GM21360 (cell line): Measurements from ENCODE around the gene ASCL2.

Experiments used
- ATAC-seq: cut with Tn5 transposase; IDR thresholded peaks from one replicate; pipeline ENCODE4 v1.9.1; 2021; ENCODE audit warnings: mild to moderate bottlenecking, moderate library complexity; ENCODE audit not compliant: unreplicated experiment

The ASCL2 gene

GRCh38 chr11:2270322-2271076 lies at the start of gene ASCL2:
TSS of gene ASCL2 (minus strand) at chr11:2270588. CDS start at chr11:2270332, 256 bp downstream.
- ATAC-seq = no peak

GRCh38 chr11:2319791-2320472 lies 49.5 kb upstream of the ASCL2 start:
- no peak for ATAC-seq

GRCh38 chr11:2318707-2319106 lies 48.3 kb upstream of the ASCL2 start:
- no peak for ATAC-seq

GRCh38 chr11:2318123-2318522 lies 47.7 kb upstream of the ASCL2 start:
- no peak for ATAC-seq

GRCh38 chr11:2317354-2318050 lies 47.1 kb upstream of the ASCL2 start:
- no peak for ATAC-seq

- no peak for ATAC-seq
Measured at GRCh38 chr11:2316963-2317244, 46.5 kb upstream of the ASCL2 start.

- no peak for ATAC-seq
Measured at GRCh38 chr11:2316169-2316962, 46.0 kb upstream of the ASCL2 start.

- ATAC-seq = no peak
Measured at GRCh38 chr11:2315395-2316168, 45.2 kb upstream of the ASCL2 start.

GRCh38 chr11:2314525-2315394 lies 44.4 kb upstream of the ASCL2 start:
- ATAC-seq = no peak

- ATAC-seq = no peak
Measured at GRCh38 chr11:2314136-2314524, 43.7 kb upstream of the ASCL2 start.

- ATAC-seq = no peak
Measured at GRCh38 chr11:2313051-2313951, 42.9 kb upstream of the ASCL2 start.

GRCh38 chr11:2312232-2313042 lies 42.0 kb upstream of the ASCL2 start:
- ATAC-seq = no peak

GRCh38 chr11:2311353-2312133 lies 41.2 kb upstream of the ASCL2 start:
- no peak for ATAC-seq

GRCh38 chr11:2310786-2311352 lies 40.5 kb upstream of the ASCL2 start:
- ATAC-seq = no peak

GRCh38 chr11:2310073-2310785 lies 39.8 kb upstream of the ASCL2 start:
- ATAC-seq = no peak
